GM11168 (cell line): ENCODE measurements around the gene SAMD14.

Experiments
- in situ Hi-C: fragments of 300-500 bp; cut with MboI; formaldehyde crosslinking; loops from one replicate; pipeline ENCODE4 v1.12.0; 2022; ENCODE audit warnings: low sequenced_read_pairs; ENCODE audit not compliant: unreplicated experiment

SAMD14 gene

GRCh38 chr17:50135316-50136095 is 5.5 kb upstream of the SAMD14 start:
- in situ Hi-C loops: no loop called here

- in situ Hi-C loops: no loop called here
These were observed 4.5 kb upstream of the SAMD14 start for GRCh38 chr17:50134206-50135110.

- in situ Hi-C loops: no loop called here
These were observed 3.8 kb upstream of the SAMD14 start for GRCh38 chr17:50133769-50134099.

GRCh38 chr17:50133028-50133768 is 3.2 kb upstream of the SAMD14 start:
- in situ Hi-C loops: no loop called here

GRCh38 chr17:50132104-50132794 is 2.3 kb upstream of the SAMD14 start:
- in situ Hi-C loops: no loop called here

GRCh38 chr17:50130559-50131305 is 772 bp upstream of the SAMD14 start:
- in situ Hi-C loops: no loop called here

- in situ Hi-C loops: no loop called here
These were observed 620 bp downstream of the SAMD14 start for GRCh38 chr17:50129353-50129727.

GRCh38 chr17:50128441-50129352 is 1.3 kb downstream of the SAMD14 start:
- in situ Hi-C loops: no loop called here

GRCh38 chr17:50127697-50128361 is 2.1 kb downstream of the SAMD14 start:
- in situ Hi-C loops: no loop called here

GRCh38 chr17:50125420-50125997 is 4.5 kb downstream of the SAMD14 start:
- in situ Hi-C loops: no loop called here

- in situ Hi-C loops: no loop called here
These were observed 6.2 kb downstream of the SAMD14 start for GRCh38 chr17:50123649-50124349.

- in situ Hi-C loops: no loop called here
These were observed 7.0 kb downstream of the SAMD14 start for GRCh38 chr17:50122945-50123344.

GRCh38 chr17:50120475-50121253 is 9.3 kb downstream of the SAMD14 start:
- in situ Hi-C loops: no loop called here

GRCh38 chr17:50118828-50119218 is 11.1 kb downstream of the SAMD14 start:
- in situ Hi-C loops: no loop called here

GRCh38 chr17:50118076-50118827 is 11.7 kb downstream of the SAMD14 start:
- in situ Hi-C loops: no loop called here
